MCF 10A (cell line): ENCODE measurements around the gene FGF23. TPM values are rescaled to one million over a fixed set of nuclear protein-coding genes. Genes with fewer than 3 reads are reported as not detected.

Source experiments
- BruUV-seq: library from RNA; stranded (reverse); fragments of 400-500 nt; replicated peaks from 2 replicates; lab custom pipeline; 2021; lab: Mats Ljungman, UMichigan
- CTCF ChIA-PET: fragments of 300-600 bp; sonication (Branson Sonifier 250); formaldehyde crosslinking; extraction: SDS; loops from one replicate; lab custom pipeline; 2021; ENCODE audit warnings: antibody characterized with exemption, inconsistent platforms; lab: Yijun Ruan, JAX
- POLR2A ChIA-PET: fragments of 300-600, 350-650 bp; sonication (Branson Sonifier 250); formaldehyde crosslinking; extraction: SDS; loops from one replicate; lab custom pipeline; 2020; ENCODE audit warnings: antibody characterized with exemption, inconsistent platforms; lab: Yijun Ruan, JAX
- DNase-seq: peaks from one replicate; pipeline ENCODE4 v3.0.0-alpha.2; 2018; ENCODE audit not compliant: unreplicated experiment
- H3K27ac Mint-ChIP-seq: one replicate; pipeline ENCODE4 v1.8.0; 2022; ENCODE audit warnings: mild to moderate bottlenecking, low read depth, mixed read lengths; ENCODE audit not compliant: unreplicated experiment
- H3K27me3 Mint-ChIP-seq: one replicate; pipeline ENCODE4 v1.8.0; 2022; ENCODE audit warnings: mixed read lengths; ENCODE audit not compliant: insufficient read depth, unreplicated experiment
- H3K36me3 Mint-ChIP-seq: one replicate; pipeline ENCODE4 v1.8.0; 2022; ENCODE audit warnings: mild to moderate bottlenecking, moderate library complexity, mixed read lengths; ENCODE audit not compliant: insufficient read depth, unreplicated experiment
- H3K4me1 Mint-ChIP-seq: one replicate; pipeline ENCODE4 v1.8.0; 2022; ENCODE audit warnings: mixed read lengths; ENCODE audit not compliant: insufficient read depth, unreplicated experiment
- H3K4me3 Mint-ChIP-seq: one replicate; pipeline ENCODE4 v1.8.0; 2022; ENCODE audit warnings: mild to moderate bottlenecking, moderate library complexity, mixed read lengths; ENCODE audit not compliant: unreplicated experiment
- H3K9me3 Mint-ChIP-seq: one replicate; pipeline ENCODE4 v1.8.0; 2022; ENCODE audit warnings: mixed read lengths; ENCODE audit not compliant: unreplicated experiment
- CTCF ChIP-seq: fragments of 200-600 bp; IDR thresholded peaks from one replicate; pipeline ENCODE4 v1.8.0; 2022; ENCODE audit warnings: antibody characterized with exemption, mild to moderate bottlenecking; ENCODE audit not compliant: unreplicated experiment
- intact Hi-C: fragments of 100-400 bp; cut with micrococcal nuclease; formaldehyde crosslinking; loops from 2 replicates; pipeline ENCODE4 v1.14.1; 2022
- total RNA-seq: library from RNA; stranded (reverse); gene quantifications from 2 replicates; pipeline ENCODE4 v1.2.3, GENCODE V29; 2022

Gene FGF23
- total RNA-seq, 1 experiment from 2014 or later: not detected

- Mint-ChIP-seq H3K36me3 (no peaks in the 10 kb centered on the region), H3K4me1 (no peaks in the 10 kb centered on the region), H3K27ac (no peak overlapping the region), H3K9me3 (no peaks in the 10 kb centered on the region), H3K27me3 (peaks cover 40% of the 10 kb centered on the region), H3K4me3 (no peak overlapping the region)
- POLR2A ChIA-PET: interaction anchor here (0.7 to 0.9 kb wide), 2 partner anchors 67 to 284 kb away, joined by 3 read pairs; no protein-coding TSS in a partner anchor
- no peak for TF ChIP-seq CTCF
- no peak for DNase-seq
- intact Hi-C loops: no loop called here
- CTCF ChIA-PET: interaction anchor here (1.2 to 1.7 kb wide), 5 partner anchors 25 to 118 kb away, joined by 3 to 7 read pairs (median 6); no protein-coding TSS in a partner anchor
- BruUV-seq: no TSS peak
Measured at GRCh38 chr12:4380332-4380731, 820 bp upstream of the FGF23 start.

GRCh38 chr12:4378772-4379171 lies 740 bp downstream of the FGF23 start:
- no peak for TF ChIP-seq CTCF
- ChIA-PET POLR2A (no interaction called here), CTCF (no interaction called here)
- H3K4me3 Mint-ChIP-seq: no peak overlapping the region
- H3K27ac Mint-ChIP-seq: no peak overlapping the region
- H3K27me3 Mint-ChIP-seq: peaks cover 32% of the 10 kb centered on the region
- H3K36me3 Mint-ChIP-seq: no peaks in the 10 kb centered on the region
- DNase-seq: no peak
- no peaks in the 10 kb centered on the region for H3K4me1 Mint-ChIP-seq
- intact Hi-C loops: no loop called here
- no TSS peak for BruUV-seq
- no peaks in the 10 kb centered on the region for H3K9me3 Mint-ChIP-seq

- Mint-ChIP-seq H3K27ac (no peak overlapping the region), H3K9me3 (no peaks in the 10 kb centered on the region), H3K4me3 (no peak overlapping the region), H3K27me3 (peaks cover 6% of the 10 kb centered on the region), H3K4me1 (no peaks in the 10 kb centered on the region), H3K36me3 (no peaks in the 10 kb centered on the region)
- no peak for TF ChIP-seq CTCF
- DNase-seq: no peak
- CTCF ChIA-PET: no interaction called here
- POLR2A ChIA-PET: no interaction called here
- BruUV-seq: no TSS peak
- intact Hi-C loops: no loop called here
Measured at GRCh38 chr12:4375449-4375848, 4.1 kb downstream of the FGF23 start.

GRCh38 chr12:4372653-4373052 lies 6.9 kb downstream of the FGF23 start:
- no peak for DNase-seq
- no peaks in the 10 kb centered on the region for H3K9me3 Mint-ChIP-seq
- no TSS peak for BruUV-seq
- H3K27me3 Mint-ChIP-seq: no peaks in the 10 kb centered on the region
- H3K4me1 Mint-ChIP-seq: no peaks in the 10 kb centered on the region
- ChIA-PET POLR2A (no interaction called here), CTCF (interaction anchor here (0.7 kb wide), 1 partner anchor 332 kb away, joined by 5 read pairs; no protein-coding TSS in a partner anchor)
- no peak for TF ChIP-seq CTCF
- intact Hi-C loops: no loop called here
- H3K4me3 Mint-ChIP-seq: no peak overlapping the region
- no peaks in the 10 kb centered on the region for H3K36me3 Mint-ChIP-seq
- no peak overlapping the region for H3K27ac Mint-ChIP-seq
